NCI-H2227 (cell line): ENCODE measurements around the gene SP1.
"Not testable (repeated sequence)": the region's sequence is repeated elsewhere in the genome, so short reads cannot be mapped to it uniquely, and the experiment has no call there.

Experiments
- DNase-seq: peaks from one replicate; lab custom pipeline; 2025; ENCODE audit not compliant: unreplicated experiment; lab: John Stamatoyannopoulos, UW

SP1 gene

GRCh38 chr12:53413485-53414204 lies 33.7 kb downstream of the SP1 start:
- peak; percentile 22 for DNase-seq

DNA sequence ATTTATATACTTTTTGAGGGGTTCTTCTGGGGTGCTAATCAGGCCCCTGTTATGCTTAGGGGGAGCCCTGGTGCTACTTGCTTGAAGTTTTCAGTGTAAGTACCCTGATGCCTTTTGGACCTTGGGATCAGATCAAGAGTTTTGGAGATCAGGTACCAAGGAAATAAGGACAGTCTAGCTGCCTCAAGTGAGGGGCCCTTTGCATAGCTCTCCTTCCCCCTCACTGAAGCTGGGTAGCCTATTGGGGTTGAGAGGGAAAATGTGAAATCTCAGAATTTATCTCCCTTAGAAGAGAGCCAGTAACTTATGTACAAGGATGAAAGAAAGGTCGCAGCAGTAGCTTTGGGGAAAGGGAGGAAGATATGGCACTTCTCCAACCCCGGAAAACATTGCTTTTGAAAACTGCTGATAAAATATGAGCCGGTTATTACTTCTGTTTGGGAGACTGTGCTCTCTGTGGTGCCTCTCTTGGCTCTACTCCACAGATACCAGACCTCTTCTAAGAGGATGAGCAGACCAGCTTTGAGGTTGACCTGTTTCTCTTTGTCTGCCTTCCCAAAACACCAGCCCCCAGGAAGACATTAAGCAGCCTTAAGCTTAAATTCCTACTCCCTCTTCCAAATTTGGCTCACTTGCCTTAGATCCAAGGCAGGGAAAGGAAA lies 34.9 kb downstream of the SP1 start:
- no peak for DNase-seq

GRCh38 chr12:53415752-53416389 lies 35.9 kb downstream of the SP1 start:
- not testable (repeated sequence) for DNase-seq

GRCh38 chr12:53417291-53417816 lies 37.4 kb downstream of the SP1 start:
- DNase-seq: not testable (repeated sequence)

GRCh38 chr12:53418221-53418620 lies 38.2 kb downstream of the SP1 start:
- no peak for DNase-seq

DNA sequence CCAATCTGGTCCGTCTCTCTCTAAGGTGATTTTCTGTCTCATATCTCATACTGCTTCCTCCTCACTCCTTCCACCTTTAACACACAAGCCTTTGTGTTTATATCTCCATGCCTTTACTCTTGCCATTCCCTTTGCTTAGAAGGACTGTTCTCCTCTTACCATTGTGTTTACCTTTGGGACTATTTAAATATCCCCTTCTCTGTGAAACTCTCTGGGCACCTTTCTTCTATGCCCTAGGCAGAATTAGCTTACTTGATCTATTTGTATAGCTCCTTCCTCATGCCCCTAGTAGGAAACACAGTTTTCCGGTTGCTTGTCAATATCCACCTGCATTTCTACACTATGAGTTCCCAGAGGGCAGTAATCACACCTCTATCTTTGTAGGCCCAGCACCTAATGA lies 39.8 kb downstream of the SP1 start:
- DNase-seq: no peak

- DNase-seq: not testable (repeated sequence)
These were observed 42.3 kb downstream of the SP1 start for GRCh38 chr12:53422247-53422646.

DNA sequence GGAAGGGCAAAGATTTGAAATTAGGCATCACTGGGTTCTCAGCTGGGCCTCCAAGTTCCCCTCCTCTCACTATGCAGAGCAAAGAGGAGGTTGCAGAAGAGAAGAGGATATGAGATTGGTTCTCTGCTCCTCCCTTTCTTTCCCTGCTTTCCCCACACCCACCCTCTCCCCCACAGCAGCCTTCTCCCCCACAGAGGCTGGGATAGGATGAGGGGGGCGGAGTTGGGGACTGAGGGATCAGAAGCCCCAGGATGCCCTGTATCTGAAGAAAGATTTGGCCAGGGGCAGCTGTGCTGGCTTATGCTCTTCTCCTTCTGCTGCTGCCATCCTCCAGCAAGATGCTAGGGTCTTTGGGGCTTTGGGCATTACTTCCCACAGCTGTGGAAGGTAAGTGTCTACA lies 43.6 kb downstream of the SP1 start, which contains the start of gene AMHR2:
TSS of gene AMHR2 (plus strand) at position 259 of the 400 bp plus-strand sequence. CDS start at position 339, 80 bp downstream.
- no peak for DNase-seq

DNA sequence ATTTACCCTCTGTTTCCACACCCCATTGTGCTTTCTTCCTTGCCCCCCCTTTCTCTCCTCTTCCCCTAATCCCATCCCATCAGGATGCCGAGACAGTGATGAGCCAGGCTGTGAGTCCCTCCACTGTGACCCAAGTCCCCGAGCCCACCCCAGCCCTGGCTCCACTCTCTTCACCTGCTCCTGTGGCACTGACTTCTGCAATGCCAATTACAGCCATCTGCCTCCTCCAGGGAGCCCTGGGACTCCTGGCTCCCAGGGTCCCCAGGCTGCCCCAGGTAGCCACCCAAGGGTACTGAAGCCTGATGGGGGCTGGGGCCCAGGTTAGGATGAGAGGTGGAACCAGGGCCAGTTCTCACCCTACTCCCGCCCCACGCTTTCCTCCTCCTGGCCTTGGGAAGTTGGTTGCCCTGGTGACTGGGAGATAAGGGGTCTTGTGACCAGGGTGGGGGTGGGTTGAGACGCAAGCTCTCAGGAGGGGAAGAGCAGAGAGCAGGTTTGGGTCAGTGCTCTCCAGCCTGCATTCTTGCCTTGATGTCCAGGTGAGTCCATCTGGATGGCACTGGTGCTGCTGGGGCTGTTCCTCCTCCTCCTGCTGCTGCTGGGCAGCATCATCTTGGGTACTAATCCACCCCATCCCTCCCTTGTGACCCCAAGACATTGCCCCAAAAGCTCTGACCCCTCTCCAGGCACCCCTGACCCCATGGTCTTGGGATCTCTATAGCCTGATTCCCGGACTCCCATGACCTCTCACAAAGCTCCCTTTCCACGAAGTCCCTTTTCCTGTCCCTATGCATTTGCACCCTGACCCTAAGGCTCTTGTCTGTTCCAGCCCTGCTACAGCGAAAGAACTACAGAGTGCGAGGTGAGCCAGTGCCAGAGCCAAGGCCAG lies 44.9 kb downstream of the SP1 start:
- DNase-seq: no peak

- no peak for DNase-seq
These were observed 45.7 kb downstream of the SP1 start for GRCh38 chr12:53425515-53426150.

DNA sequence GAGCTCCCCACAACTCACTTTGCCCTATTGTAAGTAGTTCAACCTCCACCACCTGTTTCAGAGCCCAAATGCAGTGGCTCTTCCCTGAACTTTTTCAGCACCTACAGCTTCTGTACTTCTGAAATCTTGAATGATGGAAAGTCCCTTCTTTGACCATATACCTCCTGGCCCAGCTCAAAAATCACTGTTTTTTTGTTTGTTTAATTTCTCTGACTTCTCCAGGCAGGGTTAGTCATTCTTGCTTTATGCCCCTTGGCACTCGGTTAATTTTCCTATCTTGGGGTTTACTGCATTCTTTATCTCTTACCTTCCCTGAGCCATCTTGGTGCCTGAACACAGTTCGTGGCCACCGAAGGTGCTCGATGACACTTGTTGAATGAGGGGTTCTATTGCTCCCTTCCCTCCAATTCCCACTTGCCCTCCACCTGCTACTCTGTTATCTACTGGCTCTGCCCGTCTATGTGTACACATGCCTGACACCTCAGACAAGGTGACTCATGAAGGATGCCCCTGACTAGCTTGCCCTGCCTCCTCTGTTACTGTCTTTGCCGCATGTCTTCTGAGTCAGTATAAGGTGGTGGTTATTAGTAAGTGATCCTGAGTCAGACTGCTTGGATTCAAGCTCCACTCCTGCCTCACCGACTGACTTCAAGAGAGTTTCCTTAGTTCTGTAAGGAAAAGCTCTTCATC lies 48.1 kb downstream of the SP1 start:
- no peak for DNase-seq

- no peak for DNase-seq
These were observed 48.8 kb downstream of the SP1 start for GRCh38 chr12:53428741-53429140.

- no peak for DNase-seq
These were observed 50.1 kb downstream of the SP1 start for GRCh38 chr12:53430116-53430515.

DNA sequence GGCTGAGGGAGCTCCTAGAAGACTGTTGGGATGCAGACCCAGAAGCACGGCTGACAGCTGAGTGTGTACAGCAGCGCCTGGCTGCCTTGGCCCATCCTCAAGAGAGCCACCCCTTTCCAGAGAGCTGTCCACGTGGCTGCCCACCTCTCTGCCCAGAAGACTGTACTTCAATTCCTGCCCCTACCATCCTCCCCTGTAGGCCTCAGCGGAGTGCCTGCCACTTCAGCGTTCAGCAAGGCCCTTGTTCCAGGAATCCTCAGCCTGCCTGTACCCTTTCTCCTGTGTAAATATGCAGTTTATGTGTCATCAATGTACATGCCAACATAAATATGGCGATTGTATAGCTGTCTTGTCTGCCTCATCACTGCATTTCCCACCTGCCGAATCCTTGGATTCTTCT lies 51.2 kb downstream of the SP1 start:
- DNase-seq: no peak

GRCh38 chr12:53435326-53435725 lies 55.4 kb downstream of the SP1 start:
- DNase-seq: not testable (repeated sequence)

DNA sequence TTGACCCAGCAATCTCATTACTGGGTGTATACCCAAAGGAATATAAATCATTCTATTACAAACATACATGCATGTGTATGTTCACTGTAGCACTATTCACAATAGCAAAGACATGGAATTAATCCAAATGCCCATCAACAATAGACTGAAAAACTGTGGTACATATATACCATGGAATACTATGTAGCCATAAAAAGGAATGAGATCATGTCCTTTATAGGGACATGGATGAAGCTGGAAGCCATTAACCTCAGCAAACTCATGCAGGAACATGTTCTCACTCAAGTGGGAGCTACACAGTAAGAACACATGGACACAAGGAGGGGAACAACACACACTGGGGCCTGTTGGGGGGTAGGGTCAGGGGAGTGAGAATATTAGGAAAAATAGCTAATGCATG lies 59.6 kb downstream of the SP1 start:
- DNase-seq: not testable (repeated sequence)

DNA sequence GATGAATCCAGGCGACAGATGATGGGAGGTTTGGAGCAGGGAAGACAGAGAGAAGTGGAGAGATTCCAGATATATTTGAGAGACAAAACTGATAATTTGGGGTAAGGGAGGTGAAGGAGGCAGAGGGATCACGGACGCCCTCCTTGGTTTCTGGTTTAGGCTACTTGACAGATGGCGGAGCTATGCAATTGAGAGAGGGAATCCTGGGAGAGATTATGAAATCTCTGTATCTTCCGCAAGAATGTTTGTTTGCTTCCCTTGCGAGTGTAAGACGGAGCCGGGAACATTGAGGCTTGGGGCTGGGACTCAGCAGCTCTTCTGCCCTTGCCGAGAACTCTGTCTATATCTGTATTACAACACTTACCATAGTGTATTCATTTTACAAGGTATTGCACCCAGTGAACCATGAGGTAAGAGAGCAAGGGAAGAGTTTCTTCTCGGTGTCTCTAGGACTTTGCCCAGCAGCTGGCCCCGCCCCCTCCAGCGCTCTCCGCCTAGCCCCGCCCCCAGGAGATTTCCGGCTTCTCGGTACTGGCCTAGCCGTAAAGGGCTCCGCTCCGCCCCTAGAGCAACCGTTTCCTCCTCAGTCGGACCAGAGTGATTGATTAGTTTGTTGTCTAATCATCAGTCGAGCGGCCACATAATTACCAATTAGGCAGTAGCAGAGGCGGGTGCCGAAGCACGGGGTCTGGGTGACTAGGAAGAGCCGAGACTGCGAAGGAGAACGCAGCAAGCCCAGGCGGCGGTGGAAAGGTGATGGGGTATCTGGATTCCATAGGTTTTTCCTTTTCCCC lies 61.3 kb downstream of the SP1 start, which contains the start of gene PRR13:
TSS of gene PRR13 (plus strand) at position 695 of the 794 bp plus-strand sequence. CDS start 981 bp downstream, outside the sequence.
- peak; percentile 97 for DNase-seq

DNA sequence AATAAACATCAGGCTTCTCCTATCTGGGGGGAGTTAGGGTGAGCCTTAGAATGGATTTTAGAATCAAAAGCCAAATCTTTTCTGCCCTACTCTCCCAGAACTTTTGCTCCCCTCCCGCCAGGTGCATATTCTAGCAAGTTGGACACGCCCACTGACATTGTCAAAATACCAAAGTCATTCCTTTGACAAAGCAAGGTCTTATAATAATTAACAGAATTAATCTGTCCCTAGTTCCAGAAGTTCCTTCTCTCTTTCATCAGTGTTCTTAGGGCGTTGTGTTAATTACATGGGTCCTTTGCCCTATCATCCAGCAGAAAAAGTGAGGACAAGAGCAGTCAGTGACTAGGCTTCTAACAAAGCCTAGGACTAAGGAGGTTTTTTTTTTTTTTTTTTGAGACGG lies 64.0 kb downstream of the SP1 start:
- no peak for DNase-seq
